ENCODE data around the gene CENPV. TPM values are rescaled to one million over a fixed set of nuclear protein-coding genes. Genes with fewer than 3 reads are reported as not detected.

Gene CENPV
- total and polyA plus RNA-seq, 10 of the 15 experiments (the other 5 are each of a cell fraction or from before 2014, with no cell fraction given), result 22.5 to 98.6 (median 80.8) TPM

GRCh38 chr17:16298140-16298662 is 55.1 kb downstream of the CENPV start (continued):
- TF ChIP-seq ZNF384 (IDR thresholded peaks at IDR 0.05; ENCODE audit: borderline replicate concordance, low read depth, low read length) (no peak), CHD1 (IDR thresholded peaks at IDR 0.05; ENCODE audit: low read depth, low read length) (no peak), EGR1 (IDR thresholded peaks at IDR 0.05; ENCODE audit: borderline replicate concordance in 1 of 2, low read depth in 2 of 2, low read length in 2 of 2) (no peak), PML (IDR thresholded peaks at IDR 0.05; ENCODE audit: low read length) (no peak)

GRCh38 chr17:16297367-16298139 is 55.7 kb downstream of the CENPV start:
- FAIRE-seq, result no peak
- CTCF ChIA-PET, result interaction anchor here (1.1 to 3.0 kb wide), 4 partner anchors 8 to 66 kb away, joined by 4 to 11 read pairs (median 7); no protein-coding TSS in a partner anchor
- H3K9ac ChIP-seq (ENCODE audit: control insufficient read depth, insufficient read depth, low read length), result no peak overlapping the region
- TF ChIP-seq ATF2 (IDR thresholded peaks at IDR 0.05; ENCODE audit: low read length), result no peak
- TF ChIP-seq POLR2A (IDR thresholded peaks at IDR 0.05; ENCODE audit: low read depth, low read length), result no peak
- no peak for TF ChIP-seq ATF7 (IDR thresholded peaks at IDR 0.05; ENCODE audit: low read depth)
- TF ChIP-seq YY1 (IDR thresholded peaks at IDR 0.05; ENCODE audit: low read depth, low read length), result no peak
- no peak for TF ChIP-seq MYC (IDR thresholded peaks at IDR 0.05; ENCODE audit: insufficient read depth, insufficient read length, insufficient replicate concordance, low read length, severe bottlenecking)
- TF ChIP-seq ZNF622 (IDR thresholded peaks at IDR 0.05), result no peak
- TF ChIP-seq E2F8 (IDR thresholded peaks at IDR 0.05; ENCODE audit: low read depth, partially characterized antibody), result no peak
- TF ChIP-seq RELB (IDR thresholded peaks at IDR 0.05; ENCODE audit: low read depth), result no peak
- no peak for TF ChIP-seq NRF1 (conservative IDR thresholded peaks at IDR 0.05; ENCODE audit: low read depth, low read length)
- no peak for TF ChIP-seq HSF1 (IDR thresholded peaks at IDR 0.05; ENCODE audit: low read depth, low read length)

More at GRCh38 chr17:16297367-16298139, 55.7 kb downstream of the CENPV start:
- no TSS peak for BruUV-seq (replicated peaks)
- no peak for ATAC-seq
- RAD21 ChIA-PET (ENCODE audit: unreplicated experiment), result interaction anchor here (1.9 to 2.0 kb wide), 2 partner anchors 9 to 55 kb away, joined by 6 read pairs; partner anchors contain the start of gene CENPV
- Histone ChIP-seq H4K20me1 (ENCODE audit: control insufficient read depth, insufficient read depth) (no peaks in the 10 kb centered on the region), H3K4me3 (no peak overlapping the region), H3K9me3 (replicated peaks; ENCODE audit: control insufficient read depth, insufficient read depth, low read length) (no peaks in the 10 kb centered on the region), H3K36me3 (ENCODE audit: control insufficient read depth in 2 of 2, insufficient read depth in 2 of 2, low read length in 1 of 2) (no peaks in the 10 kb centered on the region; a peak in 1 of 4 replicates), H3K79me2 (ENCODE audit: control insufficient read depth, insufficient read depth, low read length) (no peaks in the 10 kb centered on the region), H3K4me2 (ENCODE audit: control insufficient read depth, insufficient read depth) (no peak overlapping the region), H3K4me1 (ENCODE audit: control insufficient read depth, insufficient read depth, low read length) (no peaks in the 10 kb centered on the region), H3K27ac (ENCODE audit: control insufficient read depth, insufficient read depth) (no peak overlapping the region), H3K27me3 (replicated peaks in 1 of 2; ENCODE audit: control insufficient read depth in 2 of 2, insufficient read depth in 2 of 2, low read length in 1 of 2) (no peaks in the 10 kb centered on the region), H2AFZ (ENCODE audit: control insufficient read depth, low read depth, low read length) (no peak overlapping the region)
- intact Hi-C loops (cut with micrococcal nuclease; ENCODE audit: unreplicated experiment) (no loop called here), in situ Hi-C loops (cut with MboI) (no loop called here)
- POLR2A ChIA-PET, result no interaction called here
- SMC1A ChIA-PET (ENCODE audit: uncharacterized antibody, unreplicated experiment), result interaction anchor here (1.7 to 2.0 kb wide), 2 partner anchors 9 to 12 kb away, joined by 8 to 9 read pairs; no protein-coding TSS in a partner anchor
- 87% methylated on average over 11 of the region's 11 CpGs for whole genome bisulfite sequencing (ENCODE audit: insufficient coverage, insufficient replicate concordance, low lambda C conversion rate, missing lambda C conversion rate)
- no peak for DNase-seq (ENCODE audit: low read depth, low spot score)
